MM.1S (cell line): ENCODE measurements around the gene TTC34.

Experiments used
- DNase-seq: peaks from one replicate; pipeline ENCODE4 v3.0.0-alpha.2; 2015
- H2AFZ ChIP-seq: fragments of 300-600 bp; sonication (generic); 2 replicates; pipeline ENCODE4 v1.6.0; 2016; ENCODE audit warnings: antibody characterized with exemption, low read length
- H3F3A ChIP-seq: fragments of 300-600 bp; sonication (generic); 2 replicates; pipeline ENCODE4 v1.6.1; 2016; ENCODE audit warnings: mild to moderate bottlenecking, antibody characterized with exemption, low read length, moderate library complexity, mixed read lengths; ENCODE audit not compliant: insufficient read depth
- H3K27ac ChIP-seq: fragments of 300-600 bp; sonication (generic); 2 replicates; pipeline ENCODE4 v1.5.1; 2016; ENCODE audit warnings: mild to moderate bottlenecking, low read length
- H3K27me3 ChIP-seq: fragments of 300-600 bp; sonication (generic); replicated peaks from 2 replicates; pipeline ENCODE4 v1.6.0; 2016; ENCODE audit warnings: low read length; ENCODE audit not compliant: insufficient read depth
- H3K36me3 ChIP-seq: fragments of 300-600 bp; sonication (generic); replicated peaks from 2 replicates; pipeline ENCODE4 v1.6.1; 2016; ENCODE audit warnings: mild to moderate bottlenecking, low read length, mixed read lengths; ENCODE audit not compliant: insufficient read depth
- H3K4me1 ChIP-seq: fragments of 300-600 bp; sonication (generic); 2 replicates; pipeline ENCODE4 v1.6.1; 2016; ENCODE audit warnings: low read length, mixed read lengths
- H3K4me2 ChIP-seq: fragments of 300-600 bp; sonication (generic); 2 replicates; pipeline ENCODE4 v1.6.0; 2016; ENCODE audit warnings: low read depth, low read length
- H3K4me3 ChIP-seq: fragments of 300-600 bp; sonication (generic); 2 replicates; pipeline ENCODE4 v1.5.1; 2016; ENCODE audit warnings: low read length, mixed read lengths
- H3K79me2 ChIP-seq: fragments of 300-600 bp; sonication (generic); 2 replicates; pipeline ENCODE4 v1.6.1; 2016; ENCODE audit warnings: mixed run types, low read length, mixed read lengths
- H3K9ac ChIP-seq: fragments of 300-600 bp; sonication (generic); 2 replicates; pipeline ENCODE4 v1.6.1; 2016; ENCODE audit warnings: low read length, mixed read lengths
- H3K9me2 ChIP-seq: fragments of 300-600 bp; sonication (generic); replicated peaks from 2 replicates; pipeline ENCODE4 v1.6.1; 2016; ENCODE audit warnings: mild to moderate bottlenecking, low read length, mixed read lengths; ENCODE audit not compliant: insufficient read depth
- H3K9me3 ChIP-seq: fragments of 300-600 bp; sonication (generic); replicated peaks from 2 replicates; pipeline ENCODE4 v1.6.1; 2016; ENCODE audit warnings: mild to moderate bottlenecking, low read length, mixed read lengths; ENCODE audit not compliant: insufficient read depth
- H4K20me1 ChIP-seq: fragments of 300-600 bp; sonication (generic); 2 replicates; pipeline ENCODE4 v1.6.1; 2016; ENCODE audit warnings: mild to moderate bottlenecking, low read length, moderate library complexity, mixed read lengths; ENCODE audit not compliant: insufficient read depth
- EZH2 ChIP-seq: fragments of 300-600 bp; sonication (generic); optimal IDR thresholded peaks from 2 replicates; pipeline ENCODE3; 2017; ENCODE audit warnings: low read depth, mild to moderate bottlenecking, antibody characterized with exemption, low read length, mixed read lengths
- EZH2phosphoT487 ChIP-seq: fragments of 300-600 bp; sonication (generic); IDR thresholded peaks from 2 replicates; pipeline ENCODE4 v1.6.1; 2018; ENCODE audit warnings: antibody characterized with exemption, low read length
- TF ChIP-seq, protein P1 (sequence below): fragments of 300-600 bp; sonication (generic); IDR thresholded peaks from 2 replicates; pipeline ENCODE4 v1.5.1; 2016; ENCODE audit warnings: antibody characterized with exemption, low read length, mixed read lengths

The TTC34 gene

GRCh38 chr1:2796890-2797740, 4.4 kb downstream of the TTC34 start:
- Histone ChIP-seq H3K79me2 (no peaks in the 10 kb centered on the region), H3K9me2 (no peaks in the 10 kb centered on the region), H3K9ac (no peak overlapping the region), H3F3A (no peaks in the 10 kb centered on the region), H3K9me3 (no peaks in the 10 kb centered on the region), H3K4me1 (no peaks in the 10 kb centered on the region), H3K4me3 (no peak overlapping the region), H3K4me2 (no peak overlapping the region), H2AFZ (no peak overlapping the region), H3K36me3 (no peaks in the 10 kb centered on the region), H3K27me3 (peaks cover 66% of the 10 kb centered on the region), H4K20me1 (no peaks in the 10 kb centered on the region), H3K27ac (no peak overlapping the region)
- no peak for DNase-seq
- no peak for TF ChIP-seq EZH2phosphoT487
- TF ChIP-seq EZH2, result no peak
- TF ChIP-seq, protein P1, sequence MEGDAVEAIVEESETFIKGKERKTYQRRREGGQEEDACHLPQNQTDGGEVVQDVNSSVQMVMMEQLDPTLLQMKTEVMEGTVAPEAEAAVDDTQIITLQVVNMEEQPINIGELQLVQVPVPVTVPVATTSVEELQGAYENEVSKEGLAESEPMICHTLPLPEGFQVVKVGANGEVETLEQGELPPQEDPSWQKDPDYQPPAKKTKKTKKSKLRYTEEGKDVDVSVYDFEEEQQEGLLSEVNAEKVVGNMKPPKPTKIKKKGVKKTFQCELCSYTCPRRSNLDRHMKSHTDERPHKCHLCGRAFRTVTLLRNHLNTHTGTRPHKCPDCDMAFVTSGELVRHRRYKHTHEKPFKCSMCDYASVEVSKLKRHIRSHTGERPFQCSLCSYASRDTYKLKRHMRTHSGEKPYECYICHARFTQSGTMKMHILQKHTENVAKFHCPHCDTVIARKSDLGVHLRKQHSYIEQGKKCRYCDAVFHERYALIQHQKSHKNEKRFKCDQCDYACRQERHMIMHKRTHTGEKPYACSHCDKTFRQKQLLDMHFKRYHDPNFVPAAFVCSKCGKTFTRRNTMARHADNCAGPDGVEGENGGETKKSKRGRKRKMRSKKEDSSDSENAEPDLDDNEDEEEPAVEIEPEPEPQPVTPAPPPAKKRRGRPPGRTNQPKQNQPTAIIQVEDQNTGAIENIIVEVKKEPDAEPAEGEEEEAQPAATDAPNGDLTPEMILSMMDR, result no peak

- TF ChIP-seq EZH2 (no peak), EZH2phosphoT487 (no peak)
- TF ChIP-seq, protein P1, result no peak
- H3K4me3 ChIP-seq, result no peak overlapping the region
- no peaks in the 10 kb centered on the region for H3F3A ChIP-seq
- H3K79me2 ChIP-seq, result no peaks in the 10 kb centered on the region
- H3K4me2 ChIP-seq, result no peak overlapping the region
- DNase-seq, result no peak
- no peak overlapping the region for H2AFZ ChIP-seq
- no peaks in the 10 kb centered on the region for H3K9me3 ChIP-seq
- H3K27me3 ChIP-seq, result peaks cover 64% of the 10 kb centered on the region
- no peaks in the 10 kb centered on the region for H4K20me1 ChIP-seq
- no peak overlapping the region for H3K9ac ChIP-seq
- no peak overlapping the region for H3K27ac ChIP-seq
- no peaks in the 10 kb centered on the region for H3K9me2 ChIP-seq
- H3K36me3 ChIP-seq, result no peaks in the 10 kb centered on the region
- H3K4me1 ChIP-seq, result no peaks in the 10 kb centered on the region
These were observed 5.6 kb downstream of the TTC34 start for GRCh38 chr1:2795926-2796325.

DNA sequence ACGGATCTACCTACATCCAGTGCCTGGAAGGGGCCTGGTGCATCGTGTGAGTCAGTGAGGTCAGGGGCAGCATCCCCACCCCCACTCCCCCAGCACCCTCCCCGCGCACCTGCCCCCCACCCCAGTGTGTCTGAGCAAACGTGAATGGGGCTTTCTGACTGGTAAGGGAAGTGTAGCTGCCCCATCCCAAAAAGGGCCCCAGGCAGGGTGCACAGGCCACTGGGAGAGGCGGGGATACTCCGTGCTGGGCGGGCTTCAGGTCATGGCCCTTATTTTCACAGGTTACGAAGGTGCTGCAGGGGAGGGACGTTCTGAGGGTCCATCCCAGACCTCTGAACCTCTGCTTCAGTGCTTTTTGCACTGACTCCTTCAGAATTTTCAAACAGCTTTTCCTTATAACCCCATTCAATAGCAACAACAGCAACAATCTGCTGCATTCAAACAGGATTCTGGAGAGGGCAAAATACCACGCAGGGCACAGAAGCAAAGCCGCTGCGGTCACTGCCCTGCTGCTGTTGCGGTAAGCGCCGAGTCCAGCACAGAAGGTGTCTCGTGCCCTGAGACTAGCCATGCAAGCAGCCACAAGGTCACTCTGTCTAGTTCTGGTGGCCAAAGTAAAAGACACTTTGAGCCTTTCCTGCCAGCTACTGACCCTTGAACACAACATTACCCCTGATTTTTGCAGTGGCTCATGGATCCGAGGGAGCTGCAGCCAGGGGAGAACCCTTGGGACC, 10.3 kb downstream of the TTC34 start:
- Histone ChIP-seq H3K27ac (no peak overlapping the region), H4K20me1 (no peaks in the 10 kb centered on the region), H3K9me3 (no peaks in the 10 kb centered on the region), H3F3A (no peaks in the 10 kb centered on the region), H3K4me3 (no peak overlapping the region), H3K4me1 (no peaks in the 10 kb centered on the region), H3K9ac (no peak overlapping the region), H3K4me2 (no peak overlapping the region), H3K36me3 (no peaks in the 10 kb centered on the region), H3K27me3 (peaks cover 64% of the 10 kb centered on the region), H3K79me2 (no peaks in the 10 kb centered on the region), H3K9me2 (no peaks in the 10 kb centered on the region), H2AFZ (no peak overlapping the region)
- TF ChIP-seq EZH2phosphoT487, result no peak
- TF ChIP-seq, protein P1, result no peak
- TF ChIP-seq EZH2, result no peak
- no peak for DNase-seq
